HepG2 (cell line): ENCODE results near the gene SLIT1. TPM values are rescaled to one million over a fixed set of nuclear protein-coding genes. Genes with fewer than 3 reads are reported as not detected.

ENCODE experiments used
- ARNTL ChIP-seq: sonication (generic); formaldehyde crosslinking; IDR thresholded peaks from 2 replicates; pipeline ENCODE4 v1.4.0; 2020; ENCODE audit warnings: mild to moderate bottlenecking, missing genetic modification reagents
- GATAD1 ChIP-seq: IDR thresholded peaks from 2 replicates; pipeline ENCODE4 v1.6.1; 2016; ENCODE audit warnings: missing genetic modification reagents, missing compliant biosample characterization
- KLF11 ChIP-seq: IDR thresholded peaks from 2 replicates; pipeline ENCODE4 v1.6.1; 2016; ENCODE audit warnings: missing compliant biosample characterization
- MYC ChIP-seq: sonication (generic); formaldehyde crosslinking; IDR thresholded peaks from 2 replicates; pipeline ENCODE4 v1.9.0; 2021; ENCODE audit warnings: missing genetic modification reagents, borderline replicate concordance
- RORA ChIP-seq: sonication (generic); formaldehyde crosslinking; IDR thresholded peaks from 2 replicates; pipeline ENCODE4 v1.5.0; 2020; ENCODE audit warnings: mild to moderate bottlenecking, missing genetic modification reagents, moderate library complexity
- SP2 ChIP-seq: sonication (generic); formaldehyde crosslinking; IDR thresholded peaks from 2 replicates; pipeline ENCODE4 v1.5.1; 2020; ENCODE audit warnings: mild to moderate bottlenecking, missing genetic modification reagents
- TP53 ChIP-seq: sonication (generic); formaldehyde crosslinking; conservative IDR thresholded peaks from 2 replicates; pipeline ENCODE4 v1.4.0; 2020; ENCODE audit warnings: missing genetic modification reagents
- ZBTB1 ChIP-seq: sonication (generic); formaldehyde crosslinking; IDR thresholded peaks from 2 replicates; pipeline ENCODE4 v1.4.0; 2020; ENCODE audit warnings: missing genetic modification reagents, borderline replicate concordance
- ZFP37 ChIP-seq: sonication (generic); formaldehyde crosslinking; IDR thresholded peaks from 2 replicates; pipeline ENCODE4 v1.4.0; 2020; ENCODE audit warnings: missing genetic modification reagents, borderline replicate concordance
- ZNF124 ChIP-seq: sonication (generic); formaldehyde crosslinking; IDR thresholded peaks from 2 replicates; pipeline ENCODE4 v1.4.0; 2020; ENCODE audit warnings: missing genetic modification reagents
- ZNF331 ChIP-seq: sonication (generic); formaldehyde crosslinking; IDR thresholded peaks from 2 replicates; pipeline ENCODE4 v1.4.0; 2020; ENCODE audit warnings: missing genetic modification reagents
- ZNF724P ChIP-seq: sonication (generic); formaldehyde crosslinking; IDR thresholded peaks from 2 replicates; pipeline ENCODE4 v1.8.0; 2022; ENCODE audit warnings: missing genetic modification reagents, borderline replicate concordance
- polyA plus RNA-seq, 8 experiments: library from polyadenylated mRNA; depleted of rRNA in 3 of 8; stranded (reverse) in 7 of 8; unstranded in 1 of 8; fragments of >200 nt; fragmentation: Illumina TruSeq in 4 of 8; extraction: Trizol in 4 of 8; gene quantifications; 2 replicates each; pipeline versions ENCODE4 v1.2.1 to v1.2.3, GENCODE V29; 2011 to 2016; ENCODE audit warnings: low read depth in 4 of 8, missing spikeins in 1 of 8, mixed read lengths in 1 of 8; ENCODE audit not compliant: insufficient read depth in 1 of 8
- total RNA-seq, 5 experiments: library from RNA; depleted of rRNA; stranded (reverse); fragments of >200 nt; fragmentation: Illumina TruSeq; extraction: Trizol; gene quantifications; 2 replicates each; pipeline ENCODE4 v1.2.3, GENCODE V29; 2016; ENCODE audit warnings: low read depth in 1 of 5
- TF ChIP-seq, protein P1 (sequence below): sonication (generic); formaldehyde crosslinking; IDR thresholded peaks from 2 replicates; pipeline ENCODE4 v1.4.0; 2020; ENCODE audit warnings: missing genetic modification reagents, borderline replicate concordance
- TF ChIP-seq, protein P2 (sequence below): IDR thresholded peaks from 2 replicates; pipeline ENCODE4 v1.6.1; 2016; ENCODE audit warnings: low read depth
- TF ChIP-seq, protein P3 (sequence below): sonication (generic); formaldehyde crosslinking; IDR thresholded peaks from 2 replicates; pipeline ENCODE4 v1.4.0; 2020; ENCODE audit warnings: missing genetic modification reagents, borderline replicate concordance
- TF ChIP-seq, protein P4 (sequence below): IDR thresholded peaks from 2 replicates; pipeline ENCODE4 v1.6.1; 2016; ENCODE audit warnings: missing biosample characterization, missing genetic modification reagents, low read depth
- TF ChIP-seq, protein P5 (sequence below): sonication (generic); formaldehyde crosslinking; IDR thresholded peaks from 2 replicates; pipeline ENCODE4 v1.8.0; 2022; ENCODE audit warnings: mild to moderate bottlenecking, missing genetic modification reagents, borderline replicate concordance
- TF ChIP-seq, protein P6 (sequence below): sonication (generic); formaldehyde crosslinking; IDR thresholded peaks from 2 replicates; pipeline ENCODE4 v1.4.0; 2020; ENCODE audit warnings: mild to moderate bottlenecking, low read depth, missing genetic modification reagents

The SLIT1 gene
- total and polyA plus RNA-seq, 2 of the 13 experiments (the other 11 are each of a cell fraction or from before 2014, with no cell fraction given) = 0.09 to 0.33 TPM

DNA sequence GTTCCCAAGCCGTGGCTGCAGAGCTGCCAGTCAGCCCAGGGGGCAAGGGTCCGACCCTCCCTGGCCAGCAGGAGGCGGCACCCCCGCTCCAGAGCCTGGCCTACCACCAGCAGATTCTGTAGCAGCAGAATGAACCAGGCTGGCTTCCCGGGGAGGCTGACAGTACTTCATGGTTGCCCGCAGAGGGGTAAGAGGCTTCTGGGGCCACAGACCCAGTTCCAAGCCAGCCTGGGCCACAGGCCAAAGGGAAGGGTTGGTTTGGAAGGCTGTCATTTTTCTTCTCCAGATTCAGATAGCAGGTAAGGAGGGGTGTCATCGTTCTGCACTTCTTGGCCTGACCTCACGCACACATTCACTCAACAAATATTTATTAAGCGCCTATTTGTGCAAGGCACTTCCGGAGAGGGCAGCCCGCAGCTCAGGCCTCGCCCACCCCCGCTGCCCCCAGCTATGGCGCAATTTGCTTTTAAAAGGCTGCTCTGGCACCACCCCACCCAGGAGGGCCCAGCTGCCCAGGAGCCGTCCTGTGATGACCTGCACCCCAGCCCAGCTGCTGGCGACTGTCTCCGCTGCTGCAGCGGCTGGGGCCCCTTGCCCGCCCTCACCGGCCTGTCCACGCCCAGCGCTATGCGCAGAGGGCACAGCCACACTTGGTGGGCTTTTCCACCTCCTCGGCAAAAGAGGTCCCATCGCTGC is 185.1 kb downstream of the SLIT1 start (continued):
- TF ChIP-seq, protein P1, sequence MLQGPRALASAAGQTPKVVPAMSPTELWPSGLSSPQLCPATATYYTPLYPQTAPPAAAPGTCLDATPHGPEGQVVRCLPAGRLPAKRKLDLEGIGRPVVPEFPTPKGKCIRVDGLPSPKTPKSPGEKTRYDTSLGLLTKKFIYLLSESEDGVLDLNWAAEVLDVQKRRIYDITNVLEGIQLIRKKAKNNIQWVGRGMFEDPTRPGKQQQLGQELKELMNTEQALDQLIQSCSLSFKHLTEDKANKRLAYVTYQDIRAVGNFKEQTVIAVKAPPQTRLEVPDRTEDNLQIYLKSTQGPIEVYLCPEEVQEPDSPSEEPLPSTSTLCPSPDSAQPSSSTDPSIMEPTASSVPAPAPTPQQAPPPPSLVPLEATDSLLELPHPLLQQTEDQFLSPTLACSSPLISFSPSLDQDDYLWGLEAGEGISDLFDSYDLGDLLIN (CRISPR knock-in tag) = no peak
- TF ChIP-seq MYC (CRISPR knock-in tag) (0 out of 2 replicates have a peak, but pooled peaks have one; percentile 14), RORA (CRISPR knock-in tag) (no peak), ZNF724P (CRISPR knock-in tag) (no peak), SP2 (CRISPR knock-in tag) (0 out of 2 replicates have a peak, but pooled peaks have one; percentile 18), KLF11 (no peak), ZNF124 (CRISPR knock-in tag) (peak; percentile 38; the same call in 1 of the 2 replicates), ZFP37 (no peak), GATAD1 (no peak), ARNTL (no peak), ZNF331 (CRISPR knock-in tag) (0 out of 2 replicates have a peak, but pooled peaks have one; percentile 14), ZBTB1 (CRISPR knock-in tag) (no peak), TP53 (CRISPR knock-in tag) (no peak)
- TF ChIP-seq, protein P2, sequence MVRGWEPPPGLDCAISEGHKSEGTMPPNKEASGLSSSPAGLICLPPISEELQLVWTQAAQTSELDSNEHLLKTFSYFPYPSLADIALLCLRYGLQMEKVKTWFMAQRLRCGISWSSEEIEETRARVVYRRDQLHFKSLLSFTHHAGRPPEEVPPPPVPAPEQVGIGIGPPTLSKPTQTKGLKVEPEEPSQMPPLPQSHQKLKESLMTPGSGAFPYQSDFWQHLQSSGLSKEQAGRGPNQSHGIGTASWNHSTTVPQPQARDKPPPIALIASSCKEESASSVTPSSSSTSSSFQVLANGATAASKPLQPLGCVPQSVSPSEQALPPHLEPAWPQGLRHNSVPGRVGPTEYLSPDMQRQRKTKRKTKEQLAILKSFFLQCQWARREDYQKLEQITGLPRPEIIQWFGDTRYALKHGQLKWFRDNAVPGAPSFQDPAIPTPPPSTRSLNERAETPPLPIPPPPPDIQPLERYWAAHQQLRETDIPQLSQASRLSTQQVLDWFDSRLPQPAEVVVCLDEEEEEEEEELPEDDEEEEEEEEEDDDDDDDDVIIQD (CRISPR knock-in tag) = no peak
- TF ChIP-seq, protein P3, sequence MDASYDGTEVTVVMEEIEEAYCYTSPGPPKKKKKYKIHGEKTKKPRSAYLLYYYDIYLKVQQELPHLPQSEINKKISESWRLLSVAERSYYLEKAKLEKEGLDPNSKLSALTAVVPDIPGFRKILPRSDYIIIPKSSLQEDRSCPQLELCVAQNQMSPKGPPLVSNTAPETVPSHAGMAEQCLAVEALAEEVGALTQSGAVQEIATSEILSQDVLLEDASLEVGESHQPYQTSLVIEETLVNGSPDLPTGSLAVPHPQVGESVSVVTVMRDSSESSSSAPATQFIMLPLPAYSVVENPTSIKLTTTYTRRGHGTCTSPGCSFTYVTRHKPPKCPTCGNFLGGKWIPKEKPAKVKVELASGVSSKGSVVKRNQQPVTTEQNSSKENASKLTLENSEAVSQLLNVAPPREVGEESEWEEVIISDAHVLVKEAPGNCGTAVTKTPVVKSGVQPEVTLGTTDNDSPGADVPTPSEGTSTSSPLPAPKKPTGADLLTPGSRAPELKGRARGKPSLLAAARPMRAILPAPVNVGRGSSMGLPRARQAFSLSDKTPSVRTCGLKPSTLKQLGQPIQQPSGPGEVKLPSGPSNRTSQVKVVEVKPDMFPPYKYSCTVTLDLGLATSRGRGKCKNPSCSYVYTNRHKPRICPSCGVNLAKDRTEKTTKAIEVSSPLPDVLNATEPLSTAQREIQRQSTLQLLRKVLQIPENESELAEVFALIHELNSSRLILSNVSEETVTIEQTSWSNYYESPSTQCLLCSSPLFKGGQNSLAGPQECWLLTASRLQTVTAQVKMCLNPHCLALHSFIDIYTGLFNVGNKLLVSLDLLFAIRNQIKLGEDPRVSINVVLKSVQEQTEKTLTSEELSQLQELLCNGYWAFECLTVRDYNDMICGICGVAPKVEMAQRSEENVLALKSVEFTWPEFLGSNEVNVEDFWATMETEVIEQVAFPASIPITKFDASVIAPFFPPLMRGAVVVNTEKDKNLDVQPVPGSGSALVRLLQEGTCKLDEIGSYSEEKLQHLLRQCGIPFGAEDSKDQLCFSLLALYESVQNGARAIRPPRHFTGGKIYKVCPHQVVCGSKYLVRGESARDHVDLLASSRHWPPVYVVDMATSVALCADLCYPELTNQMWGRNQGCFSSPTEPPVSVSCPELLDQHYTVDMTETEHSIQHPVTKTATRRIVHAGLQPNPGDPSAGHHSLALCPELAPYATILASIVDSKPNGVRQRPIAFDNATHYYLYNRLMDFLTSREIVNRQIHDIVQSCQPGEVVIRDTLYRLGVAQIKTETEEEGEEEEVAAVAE (CRISPR knock-in tag) = no peak
- TF ChIP-seq, protein P4, sequence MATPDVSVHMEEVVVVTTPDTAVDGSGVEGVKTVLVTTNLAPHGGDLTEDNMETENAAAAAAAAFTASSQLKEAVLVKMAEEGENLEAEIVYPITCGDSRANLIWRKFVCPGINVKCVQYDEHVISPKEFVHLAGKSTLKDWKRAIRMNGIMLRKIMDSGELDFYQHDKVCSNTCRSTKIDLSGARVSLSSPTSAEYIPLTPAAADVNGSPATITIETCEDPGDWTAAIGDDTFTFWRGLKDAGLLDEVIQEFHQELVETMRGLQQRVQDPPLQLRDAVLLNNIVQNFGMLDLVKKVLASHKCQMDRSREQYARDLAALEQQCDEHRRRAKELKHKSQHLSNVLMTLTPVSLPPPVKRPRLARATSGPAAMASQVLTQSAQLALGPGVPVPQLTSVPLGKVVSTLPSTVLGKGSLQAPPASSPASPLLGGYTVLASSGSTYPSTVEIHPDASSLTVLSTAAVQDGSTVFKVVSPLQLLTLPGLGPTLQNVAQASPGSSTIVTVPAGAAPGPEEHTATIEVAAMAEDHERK (CRISPR knock-in tag) = no peak
- TF ChIP-seq, protein P5, sequence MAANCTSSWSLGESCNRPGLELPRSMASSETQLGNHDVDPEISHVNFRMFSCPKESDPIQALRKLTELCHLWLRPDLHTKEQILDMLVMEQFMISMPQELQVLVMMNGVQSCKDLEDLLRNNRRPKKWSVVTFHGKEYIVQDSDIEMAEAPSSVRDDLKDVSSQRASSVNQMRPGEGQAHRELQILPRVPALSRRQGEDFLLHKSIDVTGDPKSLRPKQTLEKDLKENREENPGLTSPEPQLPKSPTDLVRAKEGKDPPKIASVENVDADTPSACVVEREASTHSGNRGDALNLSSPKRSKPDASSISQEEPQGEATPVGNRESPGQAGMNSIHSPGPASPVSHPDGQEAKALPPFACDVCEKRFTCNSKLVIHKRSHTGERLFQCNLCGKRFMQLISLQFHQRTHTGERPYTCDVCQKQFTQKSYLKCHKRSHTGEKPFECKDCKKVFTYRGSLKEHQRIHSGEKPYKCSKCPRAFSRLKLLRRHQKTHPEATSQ (CRISPR knock-in tag) = no peak
- TF ChIP-seq, protein P6, sequence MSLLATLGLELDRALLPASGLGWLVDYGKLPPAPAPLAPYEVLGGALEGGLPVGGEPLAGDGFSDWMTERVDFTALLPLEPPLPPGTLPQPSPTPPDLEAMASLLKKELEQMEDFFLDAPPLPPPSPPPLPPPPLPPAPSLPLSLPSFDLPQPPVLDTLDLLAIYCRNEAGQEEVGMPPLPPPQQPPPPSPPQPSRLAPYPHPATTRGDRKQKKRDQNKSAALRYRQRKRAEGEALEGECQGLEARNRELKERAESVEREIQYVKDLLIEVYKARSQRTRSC (CRISPR knock-in tag) = no peak
